Measurements from ENCODE around the gene CHRM5.
"Not testable (repeated sequence)": the region's sequence is repeated elsewhere in the genome, so short reads cannot be mapped to it uniquely, and the experiment has no call there.

The CHRM5 gene

GRCh38 chr15:33987444-33987843 is 19.1 kb downstream of the CHRM5 start:
- no peak for DNase-seq

- DNase-seq: no peak
Measured at GRCh38 chr15:33988384-33988783, 20.1 kb downstream of the CHRM5 start.

GRCh38 chr15:33994005-33994615 is 25.8 kb downstream of the CHRM5 start:
- no peak for DNase-seq

- not testable (repeated sequence) for DNase-seq
Measured at GRCh38 chr15:33995666-33996065, 27.4 kb downstream of the CHRM5 start.

GRCh38 chr15:34001536-34001935 is 33.2 kb downstream of the CHRM5 start:
- no peak for DNase-seq

GRCh38 chr15:34006381-34006780 is 38.1 kb downstream of the CHRM5 start:
- no peak for DNase-seq

GRCh38 chr15:34009656-34010055 is 41.4 kb downstream of the CHRM5 start:
- DNase-seq: no peak

GRCh38 chr15:34010921-34011320 is 42.6 kb downstream of the CHRM5 start:
- no peak for DNase-seq

GRCh38 chr15:34011481-34011880 is 43.2 kb downstream of the CHRM5 start:
- DNase-seq: no peak

- no peak for DNase-seq
Measured at GRCh38 chr15:34012461-34013028, 44.2 kb downstream of the CHRM5 start.

- DNase-seq: no peak
Measured at GRCh38 chr15:34013746-34014145, 45.4 kb downstream of the CHRM5 start.

GRCh38 chr15:34014556-34014955 is 46.3 kb downstream of the CHRM5 start:
- no peak for DNase-seq

- no peak for DNase-seq
Measured at GRCh38 chr15:34018021-34018645, 49.8 kb downstream of the CHRM5 start.

- not testable (repeated sequence) for DNase-seq
Measured at GRCh38 chr15:34018738-34019137, 50.4 kb downstream of the CHRM5 start.

GRCh38 chr15:34019369-34019990 is 51.2 kb downstream of the CHRM5 start:
- no peak for DNase-seq

- DNase-seq: no peak
Measured at GRCh38 chr15:34023907-34024306, 55.6 kb downstream of the CHRM5 start.

GRCh38 chr15:34025252-34025651 is 57.0 kb downstream of the CHRM5 start:
- DNase-seq: no peak

- DNase-seq: no peak
Measured at GRCh38 chr15:34027606-34028005, 59.3 kb downstream of the CHRM5 start.

- DNase-seq: no peak
Measured at GRCh38 chr15:34031987-34032760, 63.9 kb downstream of the CHRM5 start.

- peak; percentile 92 for DNase-seq
Measured at GRCh38 chr15:34038023-34038870, 70.0 kb downstream of the CHRM5 start.

- DNase-seq: peak; percentile 29
Measured at GRCh38 chr15:34038871-34039789, 70.8 kb downstream of the CHRM5 start, which contains the start of gene AVEN. TSS of gene AVEN (minus strand) at chr15:34039204. CDS start at chr15:34039046, 158 bp downstream.

Measured in right kidney (tissue), 1 donor.